GM21367 (cell line): Measurements from ENCODE around the gene KLB.
"Not testable (repeated sequence)": the region's sequence is repeated elsewhere in the genome, so short reads cannot be mapped to it uniquely, and the experiment has no call there.

ENCODE experiments used
- ATAC-seq: cut with Tn5 transposase; IDR thresholded peaks from one replicate; pipeline ENCODE4 v1.9.1; 2021; ENCODE audit not compliant: unreplicated experiment

Gene KLB

GRCh38 chr4:39406763-39407583 lies at the start of gene KLB:
KLB (plus strand) TSS chr4:39406930; CDS start chr4:39406950, 20 bp downstream.
- ATAC-seq = no peak

GRCh38 chr4:39357002-39357401 lies 49.7 kb upstream of the KLB start:
- peak; percentile 29 for ATAC-seq

GRCh38 chr4:39360611-39361010 lies 46.1 kb upstream of the KLB start:
- ATAC-seq = not testable (repeated sequence)

GRCh38 chr4:39362827-39363226 lies 43.9 kb upstream of the KLB start:
- ATAC-seq = no peak

GRCh38 chr4:39363773-39364393 lies 42.8 kb upstream of the KLB start:
- ATAC-seq = no peak

GRCh38 chr4:39365360-39365759 lies 41.4 kb upstream of the KLB start:
- no peak for ATAC-seq

- ATAC-seq = no peak
Measured at GRCh38 chr4:39365830-39366771, 40.6 kb upstream of the KLB start, which contains the start of gene RFC1. RFC1 (minus strand) TSS chr4:39366362; CDS start chr4:39366241, 121 bp downstream.

- no peak for ATAC-seq
Measured at GRCh38 chr4:39367166-39367565, 39.6 kb upstream of the KLB start.

- no peak for ATAC-seq
Measured at GRCh38 chr4:39369301-39369700, 37.4 kb upstream of the KLB start.

GRCh38 chr4:39371209-39371608 lies 35.5 kb upstream of the KLB start:
- ATAC-seq = not testable (repeated sequence)

GRCh38 chr4:39375478-39375877 lies 31.3 kb upstream of the KLB start:
- ATAC-seq = no peak

GRCh38 chr4:39383690-39384089 lies 23.0 kb upstream of the KLB start:
- no peak for ATAC-seq

GRCh38 chr4:39384563-39384962 lies 22.2 kb upstream of the KLB start:
- ATAC-seq = no peak

GRCh38 chr4:39390603-39391002 lies 16.1 kb upstream of the KLB start:
- no peak for ATAC-seq

GRCh38 chr4:39394706-39395105 lies 12.0 kb upstream of the KLB start:
- no peak for ATAC-seq

GRCh38 chr4:39401640-39402039 lies 5.1 kb upstream of the KLB start:
- ATAC-seq = not testable (repeated sequence)

GRCh38 chr4:39407584-39407885 lies 805 bp downstream of the KLB start:
- no peak for ATAC-seq

- no peak for ATAC-seq
Measured at GRCh38 chr4:39410415-39410814, 3.7 kb downstream of the KLB start.

- not testable (repeated sequence) for ATAC-seq
Measured at GRCh38 chr4:39411561-39411960, 4.8 kb downstream of the KLB start.

GRCh38 chr4:39415678-39416283 lies 9.1 kb downstream of the KLB start:
- no peak for ATAC-seq

- ATAC-seq = no peak
Measured at GRCh38 chr4:39422247-39422646, 15.5 kb downstream of the KLB start.
